Right forelimb (tissue), 1 donor: ENCODE measurements around the gene MOCOS.
"Not testable (repeated sequence)": the region's sequence is repeated elsewhere in the genome, so short reads cannot be mapped to it uniquely, and the experiment has no call there.

Experiments
- DNase-seq: peaks from one replicate; pipeline ENCODE4 v3.0.0-alpha.2; 2018

Gene MOCOS

DNA sequence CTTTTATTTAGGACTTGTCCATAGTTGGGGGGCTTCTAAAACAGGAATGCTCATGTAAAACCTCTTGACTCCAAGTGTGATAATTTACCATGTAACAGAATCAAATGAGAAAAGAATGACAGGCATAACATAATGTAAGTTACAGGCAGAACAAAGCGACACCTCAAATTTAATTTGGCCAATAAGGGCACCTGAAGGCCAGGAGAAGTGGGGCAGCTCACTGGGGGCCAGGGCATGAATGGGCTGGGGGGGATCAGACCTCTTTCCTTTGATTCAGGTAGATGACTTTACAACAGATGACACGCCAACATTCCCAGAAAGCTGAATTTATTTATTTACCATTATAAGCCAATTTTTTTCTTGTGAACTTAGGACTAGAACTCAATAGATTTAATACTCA is 14.5 kb downstream of the MOCOS start:
- DNase-seq: no peak

DNA sequence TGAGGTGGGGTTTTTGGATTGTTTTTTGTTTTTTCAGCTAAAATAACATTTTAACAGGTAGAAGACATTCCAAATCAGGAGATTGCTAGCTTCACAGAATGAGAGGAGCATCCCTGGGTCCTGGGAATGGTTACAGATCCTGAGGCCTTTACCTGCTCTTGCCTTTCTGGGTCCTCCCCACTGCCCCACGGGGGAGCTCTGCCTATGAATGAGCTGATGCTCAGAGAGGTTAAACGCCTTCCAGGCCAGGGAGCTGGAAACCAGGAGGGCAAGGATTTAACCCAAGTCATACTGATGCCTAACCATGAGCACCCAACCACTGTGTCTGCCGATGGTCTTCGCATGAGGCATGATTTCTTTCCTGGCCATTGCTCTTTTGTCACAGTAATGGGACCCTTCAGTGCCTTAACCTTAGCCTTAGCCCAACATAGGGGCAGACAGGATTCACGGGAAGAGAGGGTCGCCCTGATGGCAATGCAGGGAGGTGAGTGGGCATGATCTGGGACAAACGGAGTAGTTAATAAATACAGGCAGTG is 16.1 kb downstream of the MOCOS start:
- no peak for DNase-seq

DNA sequence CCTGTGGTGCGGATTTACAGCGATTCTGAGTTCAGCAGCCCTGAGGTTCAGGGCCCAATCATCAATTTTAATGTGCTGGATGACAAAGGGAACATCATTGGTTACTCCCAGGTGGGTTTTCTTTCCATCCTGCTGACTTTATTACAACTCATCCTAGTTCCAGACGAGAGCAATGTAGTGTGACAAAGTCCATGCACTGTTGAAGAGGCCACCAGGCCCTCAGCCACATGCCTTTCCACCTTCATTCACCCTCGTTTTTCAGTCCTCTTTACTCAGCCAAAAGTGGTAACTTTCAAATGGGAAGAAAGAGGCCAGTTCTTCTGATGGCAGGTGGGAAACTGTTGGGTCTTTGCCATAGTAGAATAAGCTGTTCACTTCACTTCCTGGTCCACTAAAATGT is 17.9 kb downstream of the MOCOS start:
- DNase-seq: no peak

DNA sequence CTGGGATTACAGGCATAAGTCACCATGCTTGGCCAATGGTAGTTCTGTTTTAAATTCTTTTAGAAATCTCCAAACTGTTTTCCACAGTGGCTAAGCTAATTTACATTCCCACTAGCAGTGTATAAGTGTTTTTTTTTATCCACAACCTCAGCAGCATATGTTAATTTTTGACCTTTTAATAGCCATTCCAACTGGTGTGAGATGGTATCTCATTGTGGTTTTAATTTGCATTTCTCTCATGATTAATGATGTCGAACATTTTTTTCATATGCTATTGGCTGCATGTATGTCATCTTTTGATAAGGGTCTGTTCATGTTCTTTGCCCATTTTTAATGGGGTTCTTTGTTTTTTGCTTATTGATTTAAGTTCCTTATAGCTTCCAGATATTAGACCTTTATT is 20.0 kb downstream of the MOCOS start:
- no peak for DNase-seq

DNA sequence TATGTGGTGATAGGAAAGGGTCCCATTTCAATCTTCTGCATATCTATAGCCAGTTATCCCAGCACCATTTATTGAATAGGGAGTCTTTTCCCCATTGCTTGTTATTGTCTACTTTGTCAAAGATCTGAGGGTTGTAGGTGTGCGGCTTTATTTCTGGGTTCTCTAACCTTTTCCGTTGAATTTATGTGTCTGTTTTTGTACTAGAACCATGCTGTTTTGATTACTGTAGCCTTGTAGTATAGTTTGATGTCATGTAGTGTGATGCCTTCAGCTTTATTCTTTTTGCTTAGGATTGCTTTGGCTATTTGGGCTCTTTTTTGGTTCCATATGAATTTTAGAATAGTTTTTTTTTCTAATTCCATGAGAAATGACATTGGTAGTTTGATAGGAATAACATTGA is 20.7 kb downstream of the MOCOS start:
- DNase-seq: not testable (repeated sequence)

DNA sequence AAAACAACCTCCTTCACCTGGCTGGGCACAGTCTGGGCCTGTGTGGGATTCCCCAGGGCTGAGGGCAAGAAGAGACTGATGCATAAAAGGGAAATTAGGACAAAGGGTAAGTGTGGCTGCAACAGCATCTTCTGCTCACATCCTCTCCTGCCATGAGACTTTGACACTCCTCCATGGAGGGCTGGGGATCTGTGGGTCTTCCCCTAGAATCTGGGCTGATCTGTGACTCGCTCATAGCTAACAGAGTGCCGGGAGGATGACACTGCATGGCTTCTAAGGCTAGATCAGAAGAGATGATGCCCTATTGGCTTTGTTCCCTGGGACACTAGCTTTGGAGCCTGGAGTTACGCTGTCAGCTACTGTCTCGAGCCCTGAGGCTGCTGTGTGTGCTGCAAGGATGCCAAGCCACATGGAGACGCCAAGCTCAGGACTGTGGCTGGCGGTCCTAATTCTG is 24.3 kb downstream of the MOCOS start:
- DNase-seq: no peak

DNA sequence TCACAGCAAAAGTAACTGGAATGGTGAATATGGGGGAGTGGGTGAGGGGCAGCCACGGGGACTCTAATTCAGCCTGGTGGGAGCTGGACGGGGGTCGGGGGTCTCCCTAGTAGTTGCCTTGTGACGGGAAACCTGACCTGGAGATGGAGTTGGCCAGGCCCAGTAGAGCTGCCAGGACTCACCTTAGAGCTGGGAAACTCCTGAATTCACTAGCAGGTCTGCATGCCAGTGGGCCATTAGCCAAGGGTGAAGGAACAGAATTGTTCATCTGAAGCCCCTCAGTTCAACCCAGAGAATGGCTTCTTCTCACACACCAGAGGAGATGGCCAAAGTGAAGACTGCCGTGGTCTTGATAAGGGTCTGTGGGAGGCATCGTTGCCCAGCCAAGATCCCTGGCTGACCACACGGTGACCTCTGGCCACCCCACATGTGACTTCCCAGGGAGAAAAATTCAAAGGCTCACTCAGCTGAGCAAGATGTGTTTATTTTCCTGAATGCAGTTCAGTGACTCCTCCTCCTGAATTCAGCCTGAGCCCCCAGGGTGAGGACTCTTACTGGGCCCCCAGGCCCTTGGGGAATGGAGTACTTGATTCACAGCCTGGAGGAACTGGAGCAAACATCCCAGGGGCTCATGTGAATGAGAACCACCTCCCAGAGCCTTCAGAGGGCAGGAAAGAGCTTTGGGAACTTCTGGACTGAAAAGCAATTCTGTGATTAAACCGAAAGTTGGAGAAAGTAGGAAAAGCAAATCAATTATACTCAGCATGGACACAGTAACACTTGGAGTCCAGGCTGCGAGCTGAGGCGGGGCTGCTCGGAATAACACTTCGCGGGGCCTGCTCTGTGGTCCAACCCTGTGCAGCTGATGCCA is 25.2 kb downstream of the MOCOS start:
- no peak for DNase-seq

DNA sequence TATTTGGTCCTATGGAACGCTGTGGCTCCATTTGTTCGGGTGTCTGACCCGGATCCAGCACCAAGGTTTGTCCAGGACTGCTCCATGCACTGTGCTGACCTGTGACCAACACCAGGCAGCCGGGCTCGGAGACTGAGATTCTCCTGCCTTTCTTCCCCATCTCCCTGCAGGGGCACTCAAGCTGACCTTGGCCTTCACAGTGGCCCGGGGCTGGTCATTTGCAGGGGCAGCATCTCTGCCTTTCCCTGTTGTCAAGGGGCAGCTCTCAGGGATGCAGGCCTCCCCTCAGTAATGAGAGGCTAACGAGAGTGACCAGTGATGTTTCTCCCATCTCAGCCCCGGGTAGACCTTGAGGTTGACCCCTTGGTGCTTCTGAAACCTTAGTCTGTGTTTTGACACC is 27.5 kb downstream of the MOCOS start:
- no peak for DNase-seq

DNA sequence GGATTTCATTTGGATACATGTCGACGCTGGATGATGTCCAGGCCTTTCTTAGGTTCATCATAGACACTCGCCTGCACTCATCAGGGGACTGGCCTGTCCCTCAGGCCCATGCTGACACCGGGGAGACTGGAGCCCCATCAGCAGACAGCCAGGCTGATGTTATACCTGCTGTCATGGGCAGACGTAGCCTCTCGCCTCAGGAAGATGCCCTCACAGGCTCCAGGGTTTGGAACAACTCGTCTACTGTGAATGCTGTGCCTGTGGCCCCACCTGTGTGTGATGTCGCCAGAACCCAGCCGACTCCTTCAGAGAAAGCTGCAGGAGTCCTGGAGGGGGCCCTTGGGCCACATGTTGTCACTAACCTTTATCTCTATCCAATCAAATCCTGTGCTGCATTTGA is 28.3 kb downstream of the MOCOS start:
- no peak for DNase-seq

DNA sequence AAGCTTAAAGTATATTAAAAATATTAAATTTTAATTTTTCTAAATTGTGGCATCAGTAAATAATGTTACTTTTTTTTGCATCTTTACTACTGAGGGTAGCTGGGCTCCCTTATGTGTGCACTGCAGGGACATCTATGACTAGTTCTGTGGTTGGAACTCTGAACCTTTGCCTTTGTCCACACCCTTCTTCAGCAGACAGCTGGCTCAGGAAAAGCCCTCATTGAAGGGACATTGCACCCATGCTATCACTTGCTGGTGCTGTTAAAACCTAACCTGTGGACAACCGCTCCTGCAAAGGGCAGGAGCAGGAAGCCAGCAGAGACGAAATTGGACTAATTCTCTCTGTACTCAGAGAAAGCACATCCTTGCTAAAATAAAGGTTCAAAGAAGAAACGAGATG is 30.1 kb downstream of the MOCOS start:
- no peak for DNase-seq

DNA sequence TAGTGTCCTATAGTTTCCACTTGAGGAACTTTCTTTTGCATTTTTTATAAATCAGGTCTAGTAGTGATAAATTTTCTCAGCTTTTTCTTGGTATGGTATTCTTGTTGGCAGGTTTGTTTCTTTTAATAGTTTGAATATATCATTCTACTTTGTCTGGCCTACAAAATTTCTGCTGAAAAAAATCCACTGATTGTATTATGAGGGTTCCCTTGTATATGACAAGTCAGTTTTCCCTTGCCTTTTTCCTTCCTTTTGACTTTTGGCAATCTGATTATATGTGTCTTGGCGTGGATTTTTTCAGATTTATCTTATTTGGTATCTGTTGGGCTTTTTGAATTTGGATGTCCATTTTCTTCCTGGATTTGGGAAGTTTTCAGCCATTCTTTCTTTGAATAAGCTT is 41.9 kb downstream of the MOCOS start:
- DNase-seq: no peak

DNA sequence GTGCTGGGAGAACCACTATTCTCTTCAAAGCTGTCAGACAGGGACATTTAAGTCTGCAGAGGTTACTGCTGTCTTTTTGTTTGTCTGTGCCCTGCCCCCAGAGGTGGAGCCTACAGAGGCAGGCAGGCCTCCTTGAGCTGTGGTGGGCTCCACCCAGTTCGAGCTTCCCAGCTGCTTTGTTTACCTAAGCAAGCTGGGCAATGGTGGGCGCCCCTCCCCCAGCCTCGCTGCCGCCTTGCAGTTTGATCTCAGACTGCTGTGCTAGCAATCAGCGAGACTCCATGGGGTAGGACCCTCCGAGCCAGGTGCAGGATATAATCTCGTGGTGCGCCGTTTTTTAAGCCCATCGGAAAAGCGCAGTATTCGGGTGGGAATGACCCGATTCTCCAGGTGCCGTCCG is 53.2 kb downstream of the MOCOS start:
- not testable (repeated sequence) for DNase-seq

DNA sequence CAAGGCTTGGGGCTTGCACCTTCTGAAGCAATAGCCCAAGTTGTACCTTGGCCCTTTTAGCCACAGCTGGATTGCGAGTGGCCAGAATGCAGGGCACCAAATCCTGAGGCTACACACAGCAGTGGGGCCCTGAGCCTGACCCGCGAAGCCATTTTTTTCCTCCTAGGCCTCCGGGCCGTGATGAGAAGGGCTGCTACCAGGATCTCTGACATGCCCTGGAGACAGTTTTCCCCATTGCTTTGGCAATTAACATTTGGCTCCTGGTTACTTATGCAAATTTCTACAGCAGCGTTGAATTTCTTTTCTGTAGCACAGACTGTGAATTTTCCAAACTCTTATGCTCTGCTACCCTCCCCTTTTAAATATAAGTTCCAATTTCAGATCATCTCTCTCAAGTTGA is 54.5 kb downstream of the MOCOS start:
- no peak for DNase-seq

DNA sequence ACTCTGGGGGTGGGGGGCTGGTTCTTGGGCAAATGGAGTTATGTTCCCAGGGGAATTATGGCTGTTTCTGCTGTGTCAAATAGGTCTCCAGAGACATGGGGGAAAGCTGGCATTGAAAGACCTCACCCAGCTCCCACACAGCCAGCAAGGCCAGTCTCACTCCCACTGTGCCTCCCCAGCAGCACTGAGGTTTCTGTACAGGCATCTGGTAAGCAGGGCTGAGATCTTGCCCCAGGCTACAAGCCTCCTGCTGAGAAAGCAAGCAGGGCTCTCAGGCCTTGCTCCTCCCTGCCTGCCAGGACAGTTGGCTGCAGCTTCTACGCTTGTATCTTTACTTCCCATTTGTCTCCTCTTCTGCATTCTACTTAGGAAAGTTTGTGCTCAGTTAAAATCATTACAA is 59.7 kb downstream of the MOCOS start:
- no peak for DNase-seq

DNA sequence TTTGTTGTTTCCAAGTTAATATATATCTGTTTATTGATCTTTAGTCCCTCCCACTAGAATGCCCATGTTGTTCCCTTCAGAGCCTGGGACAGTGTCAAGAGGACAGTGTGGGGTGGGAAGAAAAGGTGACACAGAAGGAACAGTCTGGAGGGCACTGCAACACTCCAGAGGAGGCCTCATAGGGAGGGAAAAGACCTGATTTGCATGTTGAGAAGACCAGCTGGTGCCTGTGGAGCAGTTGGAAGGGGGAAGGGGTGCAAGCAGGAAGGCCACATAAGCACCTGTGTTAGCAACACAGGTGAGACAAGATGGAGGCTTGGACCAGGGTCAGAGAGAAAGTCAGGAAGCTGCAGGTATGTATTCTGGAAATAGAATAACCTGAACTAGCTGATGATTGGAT is 62.1 kb downstream of the MOCOS start:
- no peak for DNase-seq

DNA sequence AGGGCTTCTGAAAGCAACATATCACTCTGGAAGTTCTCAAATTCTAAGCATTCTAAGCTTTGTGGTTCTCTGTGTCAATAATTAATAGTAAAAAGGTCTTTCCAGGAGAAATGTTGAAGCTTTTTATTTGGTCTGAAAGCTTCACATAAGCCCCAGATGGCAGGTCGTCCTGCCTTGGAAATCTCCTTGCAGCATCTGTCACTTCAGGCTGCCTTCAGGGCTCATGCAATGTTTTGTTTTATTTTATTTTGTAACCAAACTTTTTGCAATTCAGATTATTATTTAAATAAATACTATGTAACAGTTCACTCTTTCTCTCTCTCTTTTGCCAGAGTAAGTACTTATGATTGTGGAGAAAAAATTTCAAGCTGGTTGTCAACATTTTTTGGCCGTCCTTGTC is 63.5 kb downstream of the MOCOS start:
- no peak for DNase-seq

DNA sequence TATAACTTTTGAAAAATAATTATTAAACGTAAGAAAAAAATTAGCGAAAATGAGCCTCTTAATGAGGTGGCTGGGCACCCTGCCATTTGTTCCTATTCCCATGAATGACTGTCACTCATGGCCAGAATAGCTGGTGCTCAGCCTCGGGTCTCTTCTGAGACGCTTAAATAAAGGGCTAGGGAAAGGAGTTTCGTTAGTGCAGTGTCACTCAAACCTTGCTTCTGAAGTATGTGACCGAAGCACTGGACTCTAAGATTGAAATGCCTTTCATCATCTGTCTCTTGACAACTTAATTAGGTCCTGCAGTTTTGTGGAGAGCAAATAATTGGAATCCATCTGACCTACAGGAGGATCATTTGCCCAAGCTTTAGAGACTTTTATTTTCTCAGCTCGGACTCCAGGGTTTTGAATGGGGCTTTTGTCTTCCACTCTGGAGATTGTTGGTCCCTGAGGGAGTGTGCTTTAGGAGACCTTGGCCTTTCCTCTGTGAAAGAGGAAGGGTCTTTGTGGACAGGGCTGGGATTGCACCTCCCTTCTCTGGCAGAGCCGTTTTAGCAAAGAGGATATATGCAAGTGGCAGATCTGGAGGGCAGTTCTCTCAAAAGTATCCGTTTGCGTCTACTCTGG is 67.9 kb downstream of the MOCOS start:
- DNase-seq: no peak

DNA sequence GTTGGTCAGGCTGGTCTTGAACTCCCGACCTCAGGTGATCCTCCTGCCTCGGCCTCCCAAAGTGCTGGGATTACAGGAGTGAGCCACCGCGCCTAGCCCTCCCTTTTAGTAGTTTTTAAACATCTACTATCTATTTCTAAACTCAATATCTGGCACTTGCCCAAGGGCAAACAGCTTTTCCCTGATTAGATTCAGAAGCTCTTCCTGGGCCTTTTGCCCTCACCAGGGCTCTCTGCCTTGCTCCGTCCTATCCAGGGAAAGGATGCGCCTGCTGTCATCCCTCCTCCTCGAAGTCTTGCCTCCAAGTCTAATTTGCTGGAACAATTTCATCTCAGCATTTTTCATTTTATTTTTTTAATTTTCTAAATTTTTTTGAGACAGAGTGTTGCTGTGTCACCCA is 68.8 kb downstream of the MOCOS start:
- no peak for DNase-seq

DNA sequence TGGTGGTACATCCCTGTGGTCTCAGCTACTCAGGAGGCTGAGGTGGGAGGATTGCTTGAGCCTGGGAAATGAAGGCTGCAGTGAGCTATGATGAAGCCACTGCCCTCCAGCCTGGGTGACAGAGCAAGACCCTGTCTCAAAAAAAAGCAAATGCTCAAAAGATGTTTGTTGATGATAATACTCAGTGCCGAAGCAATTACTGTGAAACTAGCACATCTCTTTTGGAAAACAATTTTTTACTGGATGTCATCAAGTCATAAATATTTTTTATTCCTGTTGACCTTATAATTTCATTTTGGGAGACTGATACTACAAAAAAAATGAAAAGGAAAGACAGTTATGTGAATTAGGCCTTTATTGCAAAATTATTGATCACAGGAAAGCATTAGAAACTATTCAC is 75.7 kb downstream of the MOCOS start:
- DNase-seq: no peak

DNA sequence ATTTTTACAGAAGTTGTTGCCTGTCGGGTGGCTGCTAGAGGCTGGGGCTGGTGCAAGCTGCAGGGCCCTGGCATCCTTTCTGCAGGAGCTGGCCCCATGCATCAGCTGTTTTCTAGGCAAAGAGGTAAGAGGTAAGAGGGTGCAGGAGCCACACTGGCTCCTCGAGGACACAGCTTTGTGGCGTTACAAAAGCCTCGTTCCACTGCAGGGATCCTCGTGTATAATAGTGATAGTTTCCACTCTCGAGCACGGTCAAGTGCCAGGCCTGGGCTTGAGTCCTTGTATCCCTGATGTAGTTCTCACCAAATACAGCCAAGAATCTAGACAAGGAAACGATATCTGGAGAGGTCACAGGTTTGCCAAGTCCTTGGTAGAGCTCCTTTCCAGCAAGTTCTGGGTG is 77.0 kb downstream of the MOCOS start:
- DNase-seq: no peak

DNA sequence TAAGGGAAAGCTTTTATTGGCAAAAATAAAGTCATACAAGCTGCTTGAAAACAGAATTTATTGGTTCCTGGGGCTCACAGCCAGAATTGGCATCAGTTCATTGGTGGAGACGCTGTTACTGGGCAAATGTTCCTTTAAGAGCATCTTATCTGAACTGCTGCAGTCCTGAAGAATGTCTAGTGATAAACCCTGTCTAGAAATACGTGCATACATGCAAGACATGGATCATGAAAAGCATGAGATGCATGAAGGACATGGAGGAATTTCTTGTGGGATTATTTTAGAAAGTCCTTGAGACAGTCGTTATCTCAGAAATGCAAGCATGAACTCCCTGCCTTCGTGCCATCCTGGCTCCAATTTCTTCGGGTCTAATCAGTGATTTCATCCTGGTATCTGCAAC is 77.7 kb downstream of the MOCOS start:
- DNase-seq: no peak

DNA sequence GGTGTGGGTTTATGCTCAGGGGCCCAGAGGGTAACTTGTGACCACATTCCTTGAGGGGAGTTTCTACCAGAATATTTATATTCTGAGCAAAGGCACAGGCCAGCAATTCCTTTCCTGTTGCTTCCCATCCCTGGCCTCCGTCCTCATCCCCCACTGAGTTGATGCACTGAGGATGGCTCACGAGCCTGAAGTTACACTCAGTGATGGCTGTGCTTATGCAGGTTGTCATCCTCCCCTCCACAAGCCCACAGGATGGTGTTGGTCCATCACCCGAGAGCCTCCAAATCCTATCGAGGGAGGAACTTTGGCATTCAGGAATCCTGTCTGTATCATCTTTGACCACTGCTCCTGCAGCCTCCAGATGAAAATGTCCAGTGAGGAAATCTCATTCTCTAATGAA is 81.9 kb downstream of the MOCOS start:
- no peak for DNase-seq

DNA sequence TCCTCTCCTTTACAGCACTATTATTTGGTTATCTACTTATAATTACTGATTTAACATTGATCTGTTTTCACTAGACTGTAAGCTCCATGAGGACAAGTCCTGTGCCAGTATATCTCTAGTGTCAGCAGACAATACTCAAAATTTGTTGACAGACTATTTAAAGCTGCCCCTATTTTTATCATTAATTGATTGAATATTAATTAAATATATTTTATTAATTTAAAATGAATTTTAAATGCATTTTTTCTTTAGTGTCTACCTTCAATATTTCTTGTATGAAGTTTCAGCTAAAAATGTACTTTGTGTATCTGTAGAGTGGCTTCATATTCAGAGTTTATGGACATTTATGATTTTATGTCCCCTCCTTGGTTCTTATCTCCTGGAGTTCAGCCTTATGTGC is 83.9 kb downstream of the MOCOS start:
- DNase-seq: no peak

DNA sequence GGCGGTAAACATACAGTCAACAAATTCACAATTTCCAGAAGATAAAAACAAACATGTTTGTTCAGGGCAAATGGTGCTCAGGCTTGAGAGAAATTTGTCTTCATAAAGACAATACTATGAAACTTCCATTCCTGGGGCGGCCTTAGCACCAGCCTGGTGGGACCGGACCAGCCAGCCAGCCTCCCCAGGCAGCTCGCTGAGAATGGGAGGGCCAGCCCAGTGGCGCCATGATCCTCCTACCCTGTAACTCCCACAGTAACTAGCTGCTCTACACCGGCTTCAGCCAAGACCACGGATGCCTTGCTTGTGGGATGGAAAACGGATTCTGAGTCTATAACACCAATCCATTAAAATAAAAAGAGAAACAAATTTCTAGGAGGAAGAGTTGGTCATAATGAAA is 86.0 kb downstream of the MOCOS start:
- DNase-seq: no peak
